ENCODE data around the gene SLCO2A1. TPM values are rescaled to one million over a fixed set of nuclear protein-coding genes. Genes with fewer than 3 reads are reported as not detected.
A peak's percentile ranks its signal among the peaks of the same experiment; 100 is the strongest.

The SLCO2A1 gene
- total and polyA plus RNA-seq, 2 experiments from 2014 or later, result 0.31 to 1.0 TPM

- Histone ChIP-seq H3K4me2 (peak overlapping the region; percentile 79), H3K36me3 (ENCODE audit: insufficient read depth) (no peaks in the 10 kb centered on the region), H3K4me3 (peak overlapping the region; percentile 75), H3K4me1 (ENCODE audit: insufficient read depth) (no peaks in the 10 kb centered on the region; the same call in 1 of the 2 replicates), H3K27me3 (ENCODE audit: insufficient read depth) (peaks cover 19% of the 10 kb centered on the region), H2AFZ (0 out of 2 replicates have a peak overlapping the region, but pooled peaks have one; percentile 93), H3K27ac (ENCODE audit: low read depth) (no peak overlapping the region), H3K9me2 (ENCODE audit: insufficient read depth) (no peaks in the 10 kb centered on the region), H3F3A (replicated peaks; ENCODE audit: low read depth) (peaks cover 6% of the 10 kb centered on the region; the same call in 1 of the 2 replicates), H4K20me1 (replicated peaks; ENCODE audit: insufficient read depth) (no peaks in the 10 kb centered on the region), H3K79me2 (replicated peaks; ENCODE audit: insufficient read depth) (no peaks in the 10 kb centered on the region)
- no peak for TF ChIP-seq ZNF331 (CRISPR knock-in tag; IDR thresholded peaks at IDR 0.05; ENCODE audit: low read depth)
- TF ChIP-seq ZNF462 (CRISPR knock-in tag; IDR thresholded peaks at IDR 0.05), result no peak
- TF ChIP-seq CTCF (conservative IDR thresholded peaks at IDR 0.05; ENCODE audit: low read depth in 2 of 2), result no peak
- TF ChIP-seq ZNF114 (CRISPR knock-in tag; IDR thresholded peaks at IDR 0.05), result no peak
- TF ChIP-seq STAT1 (IDR thresholded peaks at IDR 0.05; ENCODE audit: unreplicated experiment), result no peak
- no peak for TF ChIP-seq CREB1 (CRISPR knock-in tag; IDR thresholded peaks at IDR 0.05; ENCODE audit: low read depth)
- TF ChIP-seq REST (IDR thresholded peaks at IDR 0.05; ENCODE audit: unreplicated experiment), result no peak
- TF ChIP-seq EZH2phosphoT487 (IDR thresholded peaks at IDR 0.05; ENCODE audit: unreplicated experiment), result no peak
- no peak for TF ChIP-seq EZH2 (IDR thresholded peaks at IDR 0.05; ENCODE audit: low read depth, unreplicated experiment)
- no peak for TF ChIP-seq NANOG (IDR thresholded peaks at IDR 0.05; ENCODE audit: borderline replicate concordance)
- DNase-seq (ENCODE audit: low spot score) (no peak), ATAC-seq (no peak)
- Mint-ChIP-seq H3K4me1 (peaks cover 12% of the 10 kb centered on the region), H3K27me3 (ENCODE audit: insufficient read depth, low read depth, poor library complexity) (peaks cover 11% of the 10 kb centered on the region), H3K4me3 (peak overlapping the region; percentile 67), H3K36me3 (ENCODE audit: low read depth) (no peaks in the 10 kb centered on the region), H3K9me3 (no peaks in the 10 kb centered on the region), H3K27ac (no peak overlapping the region)
These were observed 101.4 kb downstream of the SLCO2A1 start for GRCh38 chr3:133928136-133928893.

Data from GM23338 (cell line).